Hepatocyte (in vitro differentiated cells): Measurements from ENCODE around the gene CLIC3.

Experiments used
- CTCF ChIP-seq: fragments of 200-600 bp; sonication (generic); IDR thresholded peaks from 2 replicates; pipeline ENCODE4 v1.5.1; 2016; ENCODE audit warnings: antibody characterized with exemption, mild to moderate bottlenecking; ENCODE audit not compliant: poor library complexity
- EZH2 ChIP-seq: fragments of 200-600 bp; sonication (generic); IDR thresholded peaks from 2 replicates; pipeline ENCODE4 v1.6.1; 2016; ENCODE audit warnings: antibody characterized with exemption, mild to moderate bottlenecking, borderline replicate concordance
- EZH2phosphoT487 ChIP-seq: fragments of 200-600 bp; sonication (generic); IDR thresholded peaks from one replicate; pipeline ENCODE4 v1.6.1; 2018; ENCODE audit warnings: antibody characterized with exemption, mild to moderate bottlenecking, low read depth, moderate library complexity; ENCODE audit not compliant: unreplicated experiment, severe bottlenecking

DNA sequence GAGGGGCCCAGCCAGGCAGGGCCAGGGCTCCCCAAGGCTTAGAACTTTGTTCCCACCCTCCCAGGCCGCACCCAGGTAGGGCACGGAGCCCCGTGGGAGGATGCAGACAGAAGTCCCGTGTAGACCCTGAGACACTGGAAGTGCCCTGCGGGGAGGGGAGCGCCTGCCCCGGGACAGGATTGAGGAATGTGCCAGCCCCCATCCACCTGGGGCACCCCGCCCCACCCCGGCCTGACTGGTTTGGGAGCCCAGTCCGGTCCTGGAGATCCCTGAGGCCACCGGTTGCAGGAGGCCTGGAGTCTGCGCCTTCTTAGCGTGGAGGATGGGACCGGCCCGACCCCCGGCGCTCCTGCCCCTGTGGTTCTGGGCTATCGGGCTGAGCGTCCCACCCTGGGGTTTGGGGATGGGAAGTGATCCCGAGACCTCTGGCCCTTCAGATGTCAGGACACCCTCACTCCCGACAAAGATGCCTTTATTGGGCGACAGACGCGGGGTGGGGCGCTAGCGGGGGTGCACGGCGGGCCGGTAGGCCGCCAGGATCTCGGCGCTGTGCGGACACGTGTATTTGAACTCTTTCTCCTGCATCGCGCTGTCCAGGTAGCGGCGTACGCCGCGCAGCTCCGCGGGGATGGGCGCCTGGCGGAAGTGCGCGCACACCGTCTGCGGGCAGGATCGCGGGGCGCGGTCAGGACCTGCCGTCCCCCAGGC is 2.0 kb downstream of the CLIC3 start:
- TF ChIP-seq EZH2 = no peak
- no peak for TF ChIP-seq CTCF
- no peak for TF ChIP-seq EZH2phosphoT487
